Epidermal melanocyte (primary cell): Measurements from ENCODE around the gene DYRK1A.

Source experiments
- DNase-seq: peaks from one replicate; pipeline ENCODE4 v3.0.0; 2011; ENCODE audit warnings: low spot score; ENCODE audit not compliant: insufficient read length

DYRK1A gene

GRCh38 chr21:37449302-37449937, 82.8 kb downstream of the DYRK1A start:
- DNase-seq = no peak

- DNase-seq = no peak
These were observed 83.9 kb downstream of the DYRK1A start for GRCh38 chr21:37450445-37450941.

- DNase-seq = no peak
These were observed 84.9 kb downstream of the DYRK1A start for GRCh38 chr21:37451446-37451845.

GRCh38 chr21:37452227-37452626, 85.7 kb downstream of the DYRK1A start:
- no peak for DNase-seq

- no peak for DNase-seq
These were observed 86.8 kb downstream of the DYRK1A start for GRCh38 chr21:37453350-37453749.

GRCh38 chr21:37454869-37455503, 88.4 kb downstream of the DYRK1A start:
- no peak for DNase-seq

- no peak for DNase-seq
These were observed 88.9 kb downstream of the DYRK1A start for GRCh38 chr21:37455504-37455911.

- DNase-seq = no peak
These were observed 92.2 kb downstream of the DYRK1A start for GRCh38 chr21:37458669-37459276.

- DNase-seq = peak; percentile 27
These were observed 93.0 kb downstream of the DYRK1A start for GRCh38 chr21:37459575-37459974.

GRCh38 chr21:37460196-37460595, 93.6 kb downstream of the DYRK1A start:
- DNase-seq = no peak

GRCh38 chr21:37461479-37461878, 94.9 kb downstream of the DYRK1A start:
- DNase-seq = no peak

GRCh38 chr21:37462087-37462861, 95.7 kb downstream of the DYRK1A start:
- DNase-seq = no peak

GRCh38 chr21:37463083-37463801, 96.7 kb downstream of the DYRK1A start:
- peak; percentile 22 for DNase-seq

GRCh38 chr21:37467082-37467481, 100.5 kb downstream of the DYRK1A start:
- DNase-seq = no peak

GRCh38 chr21:37468909-37469308, 102.3 kb downstream of the DYRK1A start:
- no peak for DNase-seq

GRCh38 chr21:37469441-37469840, 102.9 kb downstream of the DYRK1A start:
- DNase-seq = no peak

- no peak for DNase-seq
These were observed 106.0 kb downstream of the DYRK1A start for GRCh38 chr21:37472581-37472980.

GRCh38 chr21:37473491-37473890, 106.9 kb downstream of the DYRK1A start:
- no peak for DNase-seq

GRCh38 chr21:37474342-37474741, 107.8 kb downstream of the DYRK1A start:
- no peak for DNase-seq

GRCh38 chr21:37475186-37475868, 108.8 kb downstream of the DYRK1A start:
- DNase-seq = no peak

GRCh38 chr21:37478794-37479193, 112.2 kb downstream of the DYRK1A start:
- no peak for DNase-seq
